Left ventricle myocardium inferior (tissue), 1 donor: ENCODE results near the gene HMX2. TPM values are rescaled to one million over a fixed set of nuclear protein-coding genes. Genes with fewer than 3 reads are reported as not detected.

Source experiments
- DNase-seq: peaks from one replicate; pipeline ENCODE4 v3.0.0-alpha.2; 2020
- H3K27ac ChIP-seq: fragments of 200-600 bp; replicated peaks from 2 replicates; pipeline ENCODE4 v1.8.0; 2021
- H3K27me3 ChIP-seq: fragments of 200-600 bp; 2 replicates; pipeline ENCODE4 v1.8.0; 2021; ENCODE audit warnings: low read depth
- H3K36me3 ChIP-seq: fragments of 200-600 bp; 2 replicates; pipeline ENCODE4 v1.8.0; 2021
- H3K4me1 ChIP-seq: fragments of 200-600 bp; 2 replicates; pipeline ENCODE4 v1.8.0; 2021
- H3K4me3 ChIP-seq: fragments of 200-600 bp; 2 replicates; pipeline ENCODE4 v1.8.0; 2021; ENCODE audit warnings: mild to moderate bottlenecking, moderate library complexity
- H3K9me3 ChIP-seq: fragments of 200-600 bp; replicated peaks from 2 replicates; pipeline ENCODE4 v1.8.0; 2021
- CTCF ChIP-seq: fragments of 200-600 bp; IDR thresholded peaks from 2 replicates; pipeline ENCODE4 v1.8.0; 2021; ENCODE audit warnings: antibody characterized with exemption, mild to moderate bottlenecking, borderline replicate concordance
- intact Hi-C: fragments of 100-400 bp; cut with micrococcal nuclease; formaldehyde crosslinking; loops from one replicate; pipeline ENCODE4 v1.11.0; 2022
- total RNA-seq: library from RNA; stranded (reverse); fragmentation: NEBNext Ultra II Directional; extraction: Animal tissue kit (Norgen Biotek cat#: 25700); gene quantifications from one replicate; pipeline ENCODE4 v1.2.1, GENCODE V29; 2021
- donor health status: DM: no; HTN: yes; CAD: no; lungs with severe emphysema.

Gene HMX2
- total RNA-seq, 1 donor from 2014 or later: not detected

- H3K27ac ChIP-seq: no peak overlapping the region
- H3K9me3 ChIP-seq: no peaks in the 10 kb centered on the region
- no peak for DNase-seq
- intact Hi-C loops: no loop called here
- H3K4me1 ChIP-seq: peaks cover 56% of the 10 kb centered on the region
- no peaks in the 10 kb centered on the region for H3K36me3 ChIP-seq
- TF ChIP-seq CTCF: no peak
- peak overlapping the region; percentile 23 for H3K4me3 ChIP-seq
- H3K27me3 ChIP-seq: peaks cover 100% of the 10 kb centered on the region
Observed at GRCh38 chr10:123148414-123149161, 652 bp downstream of the HMX2 start.

- H3K27me3 ChIP-seq: peaks cover 95% of the 10 kb centered on the region
- no peak for DNase-seq
- no peaks in the 10 kb centered on the region for H3K9me3 ChIP-seq
- TF ChIP-seq CTCF: no peak
- H3K27ac ChIP-seq: no peak overlapping the region
- H3K4me1 ChIP-seq: peaks cover 59% of the 10 kb centered on the region
- peak overlapping the region; percentile 60 for H3K4me3 ChIP-seq
- no peaks in the 10 kb centered on the region for H3K36me3 ChIP-seq
- intact Hi-C loops: no loop called here
Observed at GRCh38 chr10:123149162-123149567, 1.2 kb downstream of the HMX2 start.

- TF ChIP-seq CTCF: no peak
- Histone ChIP-seq H3K9me3 (no peaks in the 10 kb centered on the region), H3K36me3 (no peaks in the 10 kb centered on the region), H3K27me3 (peaks cover 89% of the 10 kb centered on the region), H3K27ac (no peak overlapping the region), H3K4me3 (peak overlapping the region; percentile 60), H3K4me1 (peaks cover 64% of the 10 kb centered on the region)
- intact Hi-C loops: no loop called here
- no peak for DNase-seq
Observed at GRCh38 chr10:123149568-123150270, 1.8 kb downstream of the HMX2 start.

DNA sequence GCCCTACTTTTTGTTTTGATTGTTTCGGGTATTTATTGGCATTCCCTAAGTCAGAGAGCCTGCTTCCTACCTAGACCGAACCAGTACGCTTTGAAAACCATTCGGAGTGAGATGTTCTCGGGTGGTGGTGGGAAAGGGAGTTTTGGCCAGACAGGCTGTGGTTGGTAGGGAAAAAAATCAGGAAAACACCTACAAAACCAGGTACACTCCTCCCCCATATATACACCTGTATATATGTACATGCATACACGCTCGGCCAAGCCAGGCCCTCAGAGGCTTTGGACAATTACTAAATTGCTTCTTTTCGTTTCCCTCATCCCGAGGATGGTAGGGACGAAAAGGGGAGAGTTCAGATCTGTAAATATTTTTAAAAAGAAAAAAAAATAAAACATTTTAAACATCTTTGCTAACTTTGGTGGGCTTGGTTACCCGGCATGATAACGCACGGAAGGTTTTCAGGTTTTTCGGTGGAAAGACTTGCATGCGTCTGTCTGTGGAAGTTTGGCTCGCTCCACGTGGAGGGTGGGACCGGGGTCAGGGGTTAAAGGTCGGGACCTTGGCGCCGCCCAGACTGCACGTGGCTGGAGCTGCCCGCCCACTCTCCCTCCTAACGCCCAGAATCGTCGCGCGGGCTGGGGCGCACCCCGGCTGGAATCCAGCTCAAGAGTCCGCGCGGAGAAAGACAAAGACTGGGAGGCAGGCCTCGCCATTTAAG is 2.5 kb downstream of the HMX2 start:
- H3K27me3 ChIP-seq: peaks cover 82% of the 10 kb centered on the region
- intact Hi-C loops: no loop called here
- H3K27ac ChIP-seq: no peak overlapping the region
- H3K4me3 ChIP-seq: peak overlapping the region; percentile 60
- no peaks in the 10 kb centered on the region for H3K9me3 ChIP-seq
- H3K4me1 ChIP-seq: peaks cover 71% of the 10 kb centered on the region
- DNase-seq: no peak
- TF ChIP-seq CTCF: no peak
- H3K36me3 ChIP-seq: no peaks in the 10 kb centered on the region

DNA sequence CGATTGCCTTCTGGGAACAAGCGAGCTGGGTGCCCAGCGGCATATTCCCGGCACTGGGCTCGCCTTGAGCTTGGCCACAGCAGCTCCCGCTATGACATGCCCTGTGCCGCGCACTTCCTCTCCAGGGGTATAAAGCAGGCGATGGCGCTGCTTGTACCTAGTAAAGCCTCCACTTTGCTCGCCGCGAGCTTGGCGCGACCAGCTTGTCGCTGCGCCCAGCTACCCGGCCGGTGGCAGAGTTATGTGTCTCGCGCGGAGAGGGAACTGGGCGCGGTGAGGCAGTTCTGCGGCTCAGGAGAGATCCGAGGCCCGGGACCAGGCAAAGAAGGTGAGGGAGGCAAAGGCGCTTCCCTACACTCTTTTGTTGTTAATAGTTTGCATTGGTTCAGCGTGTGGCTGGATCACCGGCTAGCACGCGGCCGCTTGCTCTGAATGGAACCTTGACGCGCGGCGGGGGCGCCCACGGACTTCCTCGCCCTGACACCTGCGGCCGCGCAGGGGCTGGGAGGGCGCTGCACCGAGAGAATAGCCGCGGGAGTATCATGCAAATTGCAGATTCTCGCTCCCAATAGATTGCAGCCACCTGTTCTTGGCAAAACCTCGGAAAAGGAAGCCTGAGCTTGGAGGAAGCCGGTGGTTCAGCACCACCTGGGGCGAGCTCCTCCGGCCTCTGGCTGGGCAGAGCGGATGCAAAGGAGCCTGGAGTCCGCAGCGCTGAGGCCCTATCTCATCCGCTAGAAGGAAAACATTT is 3.2 kb downstream of the HMX2 start:
- Histone ChIP-seq H3K27me3 (peaks cover 75% of the 10 kb centered on the region), H3K4me1 (peaks cover 71% of the 10 kb centered on the region), H3K36me3 (peaks cover 7% of the 10 kb centered on the region), H3K4me3 (peak overlapping the region; percentile 47), H3K9me3 (no peaks in the 10 kb centered on the region), H3K27ac (no peak overlapping the region)
- intact Hi-C loops: no loop called here
- no peak for TF ChIP-seq CTCF
- DNase-seq: no peak
